HEK293T (cell line): ENCODE measurements around the gene ITGB8.

Experiments
- BHLHE40 ChIP-seq: fragments of 450-650 bp; IDR thresholded peaks from 2 replicates; pipeline ENCODE4 v1.6.1; 2016; ENCODE audit warnings: mild to moderate bottlenecking, moderate library complexity, borderline replicate concordance
- CTBP1 ChIP-seq: fragments of 450-650 bp; IDR thresholded peaks from 2 replicates; pipeline ENCODE4 v1.6.1; 2016; ENCODE audit warnings: borderline replicate concordance
- ELF4 ChIP-seq: fragments of 450-650 bp; IDR thresholded peaks from 2 replicates; pipeline ENCODE4 v1.6.1; 2017; ENCODE audit warnings: antibody characterized with exemption
- FOXM1 ChIP-seq: fragments of 450-650 bp; IDR thresholded peaks from 2 replicates; pipeline ENCODE4 v1.6.1; 2017; ENCODE audit warnings: mild to moderate bottlenecking, borderline replicate concordance
- SP1 ChIP-seq: fragments of 450-650 bp; IDR thresholded peaks from 2 replicates; pipeline ENCODE4 v1.6.1; 2017
- SUZ12 ChIP-seq: fragments of 450-650 bp; IDR thresholded peaks from 2 replicates; pipeline ENCODE4 v1.6.1; 2016; ENCODE audit warnings: mild to moderate bottlenecking
- TARDBP ChIP-seq: fragments of 450-650 bp; IDR thresholded peaks from 2 replicates; pipeline ENCODE4 v1.6.1; 2016

- no peak for TF ChIP-seq FOXM1
- no peak for TF ChIP-seq CTBP1
- no peak for TF ChIP-seq BHLHE40
- TF ChIP-seq ELF4, result no peak
- TF ChIP-seq SP1, result no peak
- no peak for TF ChIP-seq TARDBP
- TF ChIP-seq SUZ12, result no peak
These were observed 62.4 kb downstream of the ITGB8 start for GRCh38 chr7:20393021-20393610.
